DMS153 treated with DMSO at 0.1 percent for 48 hours (cell line): Measurements from ENCODE around the gene CAST.
"Not testable (repeated sequence)": the region's sequence is repeated elsewhere in the genome, so short reads cannot be mapped to it uniquely, and the experiment has no call there.

ENCODE experiments used
- DNase-seq: peaks from one replicate; lab custom pipeline; 2025; ENCODE audit not compliant: unreplicated experiment; lab: John Stamatoyannopoulos, UW

CAST gene

DNA sequence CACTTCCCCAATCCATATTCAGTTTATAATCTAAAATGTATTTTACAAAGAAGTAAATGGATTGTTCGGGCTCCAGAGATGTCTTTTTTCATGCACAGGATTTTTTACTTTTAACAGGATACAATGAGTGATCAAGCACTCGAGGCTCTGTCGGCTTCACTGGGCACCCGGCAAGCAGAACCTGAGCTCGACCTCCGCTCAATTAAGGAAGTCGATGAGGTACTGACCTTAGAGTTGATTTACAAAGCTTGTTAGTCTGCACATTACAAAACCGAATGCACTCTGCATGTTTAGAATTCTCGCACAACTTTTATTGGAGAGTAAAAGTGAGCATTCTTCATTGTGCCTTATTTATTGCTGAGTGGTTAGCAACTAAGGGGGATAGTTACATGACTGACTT, 80.4 kb downstream of the CAST start:
- no peak for DNase-seq

DNA sequence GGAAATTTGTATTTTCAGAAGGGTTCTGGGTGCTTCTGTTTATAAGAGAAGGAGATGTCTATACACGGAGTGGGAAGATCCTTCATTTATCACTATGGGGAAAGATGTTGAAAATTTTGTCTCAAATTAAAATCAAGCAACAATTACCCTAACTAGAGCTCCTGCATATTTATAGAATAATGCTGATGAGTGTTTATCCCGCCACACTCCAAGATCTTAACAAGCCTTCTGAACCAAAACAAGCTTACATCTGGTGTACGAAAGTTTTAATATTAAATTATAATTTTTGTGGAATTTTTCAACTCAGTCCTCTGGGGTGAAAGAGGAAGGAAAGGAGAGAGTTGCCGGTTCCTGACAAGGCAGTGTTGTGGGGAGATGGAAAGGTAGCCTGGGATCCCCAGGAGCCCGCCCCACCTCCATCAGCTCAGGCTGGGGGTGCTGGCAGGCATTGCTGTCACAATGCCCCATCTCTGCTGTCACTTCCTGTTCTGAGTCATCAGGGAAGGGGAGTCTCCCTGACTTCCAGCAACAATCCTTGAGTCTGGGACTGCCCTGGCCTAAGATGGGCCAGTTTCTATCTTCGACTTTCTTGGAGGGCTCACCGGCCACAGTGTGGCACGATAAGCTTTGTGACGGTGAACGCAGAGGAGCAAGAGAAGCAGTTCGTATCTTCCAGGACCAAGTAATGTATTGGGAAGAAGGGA, 81.0 kb downstream of the CAST start:
- DNase-seq = no peak

DNA sequence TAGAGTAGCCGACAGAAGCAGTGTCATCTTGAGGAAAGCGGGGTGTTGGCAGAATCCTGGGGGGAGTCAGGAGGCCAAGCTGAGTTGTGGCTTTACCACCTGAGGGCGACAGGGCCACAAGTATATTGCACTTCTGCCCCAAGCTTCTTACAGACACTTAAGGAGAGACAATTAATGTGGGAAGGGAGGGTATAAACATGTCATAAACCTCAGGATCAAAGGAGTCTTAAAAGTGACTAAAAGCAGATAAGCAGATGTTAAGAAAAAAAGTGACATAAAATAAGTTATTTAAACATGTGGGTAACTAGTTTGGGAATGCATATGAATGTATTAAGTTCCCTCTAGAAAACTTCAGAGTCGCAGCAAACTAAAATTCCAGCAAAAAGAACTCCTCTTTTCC, 81.6 kb downstream of the CAST start:
- no peak for DNase-seq

DNA sequence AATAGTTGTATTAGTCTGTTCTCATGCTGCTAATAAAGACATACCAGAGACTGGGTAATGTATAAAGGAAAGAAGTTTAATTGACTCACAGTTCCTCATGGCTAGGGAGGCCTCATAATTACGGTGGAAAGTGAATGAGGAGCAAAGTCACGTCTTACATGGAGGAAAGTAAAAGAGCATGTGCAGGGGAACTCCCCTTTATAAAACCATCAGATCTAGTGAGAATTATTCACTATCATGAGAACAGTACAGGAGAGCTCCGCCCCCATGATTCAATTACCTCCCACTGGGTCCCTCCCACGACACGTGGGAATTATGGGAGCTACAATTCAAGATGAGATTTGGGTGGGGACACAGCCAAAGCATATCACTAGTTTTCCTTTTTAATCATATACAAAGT, 82.0 kb downstream of the CAST start:
- not testable (repeated sequence) for DNase-seq

DNA sequence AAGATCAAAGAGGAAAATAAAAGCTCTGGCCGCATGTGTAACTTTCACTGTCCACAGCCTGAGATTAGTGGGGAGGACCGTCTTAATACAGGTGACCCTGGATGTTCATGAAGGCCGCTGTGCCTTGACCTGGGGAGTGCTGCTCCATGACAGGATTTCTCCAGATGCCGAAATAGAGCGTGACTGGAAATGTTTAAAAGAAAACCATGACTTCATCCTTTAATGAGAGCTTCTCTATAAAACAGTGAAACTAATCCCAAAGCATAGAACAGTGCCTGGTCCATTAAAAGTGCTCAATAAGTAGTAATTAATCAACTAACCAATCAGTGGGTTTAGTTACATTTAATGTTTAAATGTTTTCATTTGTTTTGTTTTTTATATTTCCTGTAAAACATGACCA, 82.8 kb downstream of the CAST start:
- no peak for DNase-seq

DNA sequence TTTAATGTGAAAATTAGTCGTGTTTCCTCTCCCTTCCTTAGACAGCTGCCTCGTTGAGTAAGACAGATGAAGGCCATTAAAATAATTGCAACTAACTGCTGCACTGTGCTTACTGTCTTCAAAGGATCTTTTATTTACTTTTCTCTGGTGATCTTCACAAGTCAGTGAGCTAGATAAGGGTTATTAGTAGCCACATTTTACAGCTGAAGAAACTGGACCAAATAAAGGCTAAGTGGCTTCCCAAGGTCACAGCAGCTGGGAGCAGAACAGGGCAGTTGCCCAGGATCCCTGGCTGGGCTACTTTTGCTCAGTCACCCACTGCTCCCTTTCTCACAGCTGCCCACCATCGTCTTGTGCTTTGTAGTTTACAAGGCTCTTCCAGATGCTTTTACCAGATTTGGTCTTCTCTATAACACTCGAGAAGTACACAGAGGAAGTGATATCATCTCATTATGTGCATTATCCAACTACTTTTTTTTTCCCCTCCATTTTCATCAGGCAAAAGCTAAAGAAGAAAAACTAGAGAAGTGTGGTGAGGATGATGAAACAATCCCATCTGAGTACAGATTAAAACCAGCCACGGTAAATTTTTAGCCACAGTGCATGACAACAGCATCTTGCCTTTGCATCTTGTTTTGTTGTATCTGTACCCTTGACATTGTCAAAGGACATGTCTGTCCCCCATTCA, 83.8 kb downstream of the CAST start:
- no peak for DNase-seq

DNA sequence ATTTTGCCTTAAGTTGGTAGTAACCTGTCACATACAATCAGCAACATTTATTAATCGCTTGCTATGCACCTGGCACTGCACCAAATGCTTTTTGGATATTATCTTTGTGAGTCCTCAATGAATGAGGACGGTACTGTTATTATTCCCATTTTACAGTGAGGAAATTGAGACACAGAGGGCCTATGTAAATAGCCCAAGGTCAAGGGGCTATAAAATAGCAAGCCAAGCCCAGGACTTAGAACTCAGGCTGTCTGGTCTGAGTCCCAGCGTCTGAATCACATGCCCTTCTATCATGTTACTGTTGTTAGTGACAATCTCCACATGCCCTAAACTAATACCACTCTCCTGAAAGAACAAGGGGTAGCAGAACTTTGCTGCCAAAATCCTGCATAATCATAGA, 85.5 kb downstream of the CAST start:
- no peak for DNase-seq

DNA sequence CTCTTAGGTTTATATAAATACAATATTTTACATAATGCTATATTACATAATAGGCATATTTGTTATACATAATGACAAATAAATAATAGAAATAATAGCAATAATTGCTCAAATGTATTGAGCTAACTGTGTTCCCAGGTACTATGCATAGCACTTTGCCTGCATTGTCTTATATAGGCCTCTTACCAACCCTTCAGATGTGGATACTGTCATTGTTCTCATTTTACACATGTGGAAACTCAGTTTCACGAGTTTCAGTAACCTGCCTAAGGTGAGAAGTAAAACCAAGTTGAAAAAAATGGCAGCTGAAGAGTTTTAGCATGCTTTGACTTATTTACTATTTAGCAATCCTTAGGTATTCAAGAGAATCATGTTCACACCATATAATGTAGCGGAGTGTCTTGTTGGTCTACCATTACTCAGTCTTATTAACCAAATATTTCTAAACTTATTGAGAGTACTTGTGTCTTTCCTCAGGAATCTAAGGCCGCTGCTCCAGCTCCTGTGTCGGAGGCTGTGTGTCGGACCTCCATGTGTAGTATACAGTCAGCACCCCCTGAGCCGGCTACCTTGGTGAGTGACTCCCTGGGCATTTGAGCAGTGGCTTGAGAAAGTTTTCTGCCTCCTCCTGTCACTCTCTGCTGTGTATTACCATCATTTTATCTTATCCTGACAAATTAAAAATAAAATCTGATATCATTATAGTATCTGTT, 88.1 kb downstream of the CAST start:
- no peak for DNase-seq

DNA sequence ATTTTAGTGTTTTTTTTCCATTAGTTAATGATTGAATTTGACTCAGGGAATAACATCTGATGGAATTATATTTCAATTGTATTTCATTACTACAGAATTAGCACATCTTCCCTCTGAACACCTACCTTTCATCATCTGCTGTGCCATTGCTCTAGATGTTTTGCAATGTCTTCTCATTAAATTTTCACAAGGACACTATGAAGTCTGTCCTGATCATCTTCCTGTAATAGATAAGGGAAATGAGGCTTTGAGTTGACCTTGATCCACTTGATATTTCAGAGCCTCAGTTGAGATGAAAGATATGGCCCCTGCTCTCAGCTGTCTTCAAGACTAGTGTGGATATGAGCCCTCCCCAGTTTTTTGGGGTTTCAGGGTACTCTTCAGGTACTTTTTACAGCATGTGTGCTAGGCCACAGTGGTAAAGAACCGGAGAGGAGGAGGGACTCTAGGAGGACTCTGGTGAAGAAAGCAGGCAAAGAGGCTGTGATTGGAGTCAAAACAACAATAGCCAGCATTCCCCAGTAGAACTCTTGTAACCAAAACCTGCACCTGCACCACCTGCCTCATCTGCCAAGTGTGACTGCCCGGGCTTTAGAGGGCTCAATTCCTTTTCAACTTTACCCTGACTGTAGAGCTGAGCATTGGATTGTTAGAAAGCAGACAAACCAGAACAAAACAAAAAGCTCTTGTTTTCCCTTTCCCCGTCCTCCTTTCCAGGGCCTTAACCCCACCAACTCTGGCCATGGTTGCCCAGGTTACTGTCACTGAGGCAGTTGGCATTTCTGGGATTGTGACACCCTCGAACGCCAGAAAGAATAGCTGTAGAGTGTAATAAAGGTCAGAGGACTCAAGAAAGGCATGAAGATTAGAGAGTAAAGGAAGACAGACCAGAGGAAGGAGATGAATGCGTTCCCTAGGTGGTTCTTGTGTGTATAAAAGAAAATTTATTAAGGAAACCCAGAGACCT, 89.3 kb downstream of the CAST start:
- no peak for DNase-seq

DNA sequence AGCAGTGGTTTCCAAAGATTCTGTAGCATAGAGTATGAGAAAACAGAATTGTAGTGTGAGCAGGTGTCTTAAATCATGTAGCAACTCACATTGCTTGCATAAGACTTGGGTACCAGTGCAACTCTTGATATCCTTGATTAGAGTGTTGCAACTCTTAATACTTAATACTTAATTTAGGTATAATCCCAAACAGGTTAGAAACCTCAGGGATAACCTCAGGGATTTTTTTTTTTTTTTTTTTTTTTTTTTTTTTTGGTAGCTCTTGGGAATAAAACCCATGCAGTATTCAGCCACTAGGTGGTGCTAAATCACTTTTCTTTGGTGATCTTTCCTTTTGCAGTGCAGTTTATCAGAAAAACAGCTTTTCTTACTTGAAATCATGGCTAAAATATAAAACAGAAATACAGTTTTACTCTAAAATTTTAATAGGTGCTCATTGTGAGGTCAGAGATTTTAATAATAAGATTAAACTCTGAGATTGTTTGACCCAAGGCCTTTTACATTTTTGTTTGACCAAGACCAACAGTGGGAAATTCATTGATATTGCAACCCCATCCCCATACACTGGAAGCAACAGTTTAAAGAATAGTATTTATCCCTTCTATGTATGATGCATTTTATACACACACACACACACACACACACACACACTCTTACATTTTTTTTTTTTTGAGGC, 90.3 kb downstream of the CAST start:
- peak; percentile 3 for DNase-seq

DNA sequence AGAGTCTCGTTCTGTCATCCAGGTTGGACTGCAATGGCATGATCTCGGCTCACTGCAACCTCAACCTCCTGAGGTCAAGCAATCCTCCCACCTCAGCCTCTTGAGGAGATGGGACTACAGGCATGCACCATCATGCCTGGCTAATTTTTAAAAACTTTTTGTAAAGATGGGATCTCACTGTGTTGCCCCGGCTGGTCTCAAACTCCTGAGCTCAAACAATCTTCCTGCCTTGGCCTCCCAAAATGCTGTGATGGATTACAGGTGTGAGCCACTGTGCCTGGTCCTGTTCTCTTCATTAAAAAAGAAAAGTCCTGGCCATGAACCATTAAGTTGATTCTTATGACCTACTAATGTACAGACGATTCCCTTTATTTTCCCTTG, 90.8 kb downstream of the CAST start:
- DNase-seq = no peak

DNA sequence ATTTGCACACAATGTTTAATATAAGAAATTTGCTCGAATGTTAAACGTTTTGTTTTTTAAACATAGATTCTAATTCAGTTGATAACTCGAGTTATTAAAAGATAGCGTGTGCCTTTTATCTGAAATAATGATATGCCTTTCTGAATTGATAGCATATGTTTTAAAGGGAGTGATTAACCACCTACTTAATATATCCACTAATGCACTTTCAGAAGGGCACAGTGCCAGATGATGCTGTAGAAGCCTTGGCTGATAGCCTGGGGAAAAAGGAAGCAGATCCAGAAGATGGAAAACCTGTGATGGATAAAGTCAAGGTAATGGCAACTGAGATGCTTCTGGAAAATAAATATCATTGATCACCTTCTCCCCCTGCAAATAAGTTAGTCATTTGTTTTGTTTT, 91.7 kb downstream of the CAST start:
- DNase-seq = no peak

DNA sequence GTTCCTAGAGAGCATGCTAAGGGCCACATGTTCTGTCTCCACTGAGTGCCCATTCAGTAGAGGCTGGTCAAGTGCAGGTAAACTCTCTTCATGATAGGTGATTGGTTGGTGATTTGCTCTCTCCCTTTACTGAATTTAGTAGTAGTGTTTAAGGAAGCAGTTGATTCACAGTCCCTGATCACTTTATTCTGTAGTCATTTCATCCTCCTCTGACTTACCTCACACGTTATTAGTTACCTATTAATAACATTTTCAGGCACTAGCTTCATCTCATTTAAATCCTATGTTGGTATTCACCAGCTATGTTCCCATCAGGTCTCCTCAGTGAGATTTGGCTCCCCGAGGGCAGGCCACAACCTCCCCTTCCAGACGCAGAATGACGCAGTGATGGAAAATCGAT, 93.7 kb downstream of the CAST start:
- DNase-seq = no peak

DNA sequence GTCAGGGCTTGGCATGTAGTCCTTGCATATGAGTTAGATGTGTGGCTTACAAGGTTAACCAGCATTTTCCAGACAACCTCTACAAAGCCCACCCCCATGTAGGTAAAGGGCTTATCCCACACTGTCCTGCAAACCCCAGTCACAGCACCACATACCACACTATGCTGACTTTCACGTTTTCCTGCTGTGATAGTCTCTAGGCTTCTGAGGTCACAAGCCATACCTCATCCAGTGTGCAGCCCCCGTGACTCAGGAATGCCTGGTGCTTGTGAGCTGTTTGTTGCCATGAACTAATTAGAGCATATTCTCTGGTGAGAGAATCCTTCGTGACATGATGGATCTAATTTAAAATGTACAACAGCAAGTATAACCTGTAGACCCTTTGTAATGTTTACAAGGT, 94.8 kb downstream of the CAST start:
- no peak for DNase-seq

DNA sequence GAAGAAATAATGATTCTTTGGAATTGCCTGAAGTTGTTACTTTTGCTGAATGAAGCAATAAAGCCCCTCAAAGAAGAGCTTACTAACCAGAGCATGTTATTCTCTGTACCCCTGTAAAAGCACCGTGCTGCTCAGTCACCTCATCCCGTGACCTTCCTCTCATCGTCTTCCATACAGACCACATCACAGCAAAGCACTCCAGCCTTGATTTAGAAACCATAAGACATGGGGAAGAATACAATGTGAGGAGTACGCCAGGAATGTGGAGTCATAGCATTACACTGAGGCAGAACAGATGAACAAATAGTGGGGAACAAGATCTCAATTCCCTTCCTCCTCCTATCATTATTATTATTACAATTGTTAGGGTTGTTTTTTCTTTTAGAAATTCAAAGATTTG, 96.4 kb downstream of the CAST start:
- no peak for DNase-seq

DNA sequence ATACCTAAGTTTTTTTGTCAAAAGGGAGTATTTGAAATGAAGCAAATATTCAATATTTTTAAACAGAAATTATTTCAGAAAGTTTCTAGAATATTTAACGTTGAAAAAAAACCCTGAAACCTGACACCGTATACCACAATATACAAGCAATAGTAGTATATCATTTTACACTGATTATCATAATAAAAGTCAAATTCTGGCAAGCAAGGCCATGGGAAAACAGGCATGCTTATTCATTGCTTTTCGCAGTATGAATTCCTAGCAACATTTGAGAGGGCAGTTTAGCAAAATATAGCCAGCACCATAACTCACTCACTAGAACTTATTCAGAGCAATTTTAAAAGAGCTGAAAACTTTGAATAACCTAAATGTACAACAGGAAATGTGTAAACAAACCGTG, 99.4 kb downstream of the CAST start:
- no peak for DNase-seq

DNA sequence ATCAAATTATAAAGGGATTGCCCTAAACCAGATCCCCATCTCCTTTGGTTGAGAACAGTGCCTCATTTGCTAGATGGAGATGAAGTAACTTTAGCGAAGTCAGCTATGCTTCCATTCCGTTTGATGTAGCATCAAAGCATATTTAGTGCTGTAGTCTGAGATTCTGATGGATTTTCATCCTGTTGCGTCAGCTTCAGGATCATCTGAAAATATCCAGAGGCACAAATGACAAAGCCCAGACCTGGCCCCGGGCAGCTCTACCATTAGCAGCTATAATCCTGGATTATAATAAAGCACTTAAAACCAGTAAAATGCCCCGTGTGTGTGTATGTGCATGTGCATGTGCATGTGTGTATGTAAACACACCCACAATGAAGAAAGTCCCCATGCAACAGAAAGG, 100.8 kb downstream of the CAST start:
- no peak for DNase-seq

DNA sequence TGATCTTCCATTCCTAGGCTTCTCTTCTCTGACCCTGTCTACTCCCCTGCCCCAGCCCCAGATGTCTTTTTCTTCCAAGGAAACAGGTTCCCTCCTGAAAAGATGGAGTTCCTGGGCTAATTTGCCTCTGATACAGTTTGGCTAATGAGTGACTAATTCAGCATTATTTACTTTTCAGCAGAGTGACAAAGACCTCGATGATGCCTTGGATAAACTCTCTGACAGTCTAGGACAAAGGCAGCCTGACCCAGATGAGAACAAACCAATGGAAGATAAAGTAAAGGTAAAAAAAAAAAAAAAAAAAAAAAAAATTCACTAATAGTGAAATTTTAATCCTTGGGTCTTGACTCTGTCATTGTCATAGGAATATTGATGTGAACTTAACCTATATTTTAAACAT, 102.9 kb downstream of the CAST start:
- DNase-seq = no peak

DNA sequence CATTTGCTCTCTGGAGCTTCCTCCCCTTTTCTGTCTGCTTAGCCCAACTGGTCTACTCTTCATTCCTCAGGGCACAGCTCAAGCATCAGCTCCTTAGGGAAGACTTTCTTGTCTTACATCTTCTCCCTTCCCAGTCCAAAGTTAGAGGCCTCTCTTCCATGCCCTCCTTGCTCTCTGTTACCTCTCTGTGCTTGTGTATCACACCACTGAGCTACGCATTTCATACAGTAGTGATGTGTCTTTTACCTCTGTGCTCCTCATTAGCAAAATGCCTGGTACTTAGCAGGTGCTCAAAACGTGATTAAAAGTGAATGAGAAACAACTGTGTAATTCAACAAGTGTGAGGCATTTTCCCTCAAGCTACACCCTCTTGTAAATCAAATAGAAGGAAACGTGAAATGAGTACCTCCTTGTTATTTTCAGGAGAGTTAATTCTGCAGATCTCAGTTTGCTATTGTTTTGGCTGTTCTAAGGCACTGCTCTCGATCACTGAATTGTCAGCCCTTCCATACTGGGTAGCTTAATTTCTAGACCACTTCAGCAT, 106.6 kb downstream of the CAST start:
- DNase-seq = no peak

DNA sequence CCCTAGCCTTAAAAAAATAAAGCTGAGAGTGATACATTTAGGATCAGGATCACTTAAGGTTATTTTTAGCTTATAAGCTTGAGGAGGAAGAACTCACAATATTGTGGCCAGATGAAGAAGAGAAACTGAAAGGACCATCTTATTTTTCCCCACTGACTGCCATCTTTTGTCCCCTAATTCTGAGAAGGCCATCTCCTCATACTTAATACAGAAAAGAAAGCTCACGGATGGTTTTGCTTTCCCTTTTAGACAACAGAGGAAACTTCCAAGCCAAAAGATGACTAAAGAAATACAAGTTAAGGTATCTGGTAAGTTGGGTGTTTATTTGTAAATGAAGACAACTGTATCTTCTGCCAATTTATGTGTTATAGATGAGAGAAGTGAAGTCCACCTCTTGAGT, 109.2 kb downstream of the CAST start:
- no peak for DNase-seq
